Right lobe of liver (tissue), 4 donors: ENCODE data around the gene ABL1.

Experiments
- POLR2A ChIP-seq: fragments of 450-650 bp; IDR thresholded peaks from one replicate; pipeline ENCODE4 v1.6.1; 2017; ENCODE audit warnings: antibody characterized with exemption, mild to moderate bottlenecking
- TF ChIP-seq, protein P1 (sequence below), 4 donors: fragments of 200-600 bp in 3 of 4; fragments of 450-650 bp in 1 of 4; IDR thresholded peaks; one replicate each; pipeline versions ENCODE4 v1.5.1 to v1.8.0; 2016 to 2022; ENCODE audit warnings: antibody characterized with exemption in 4 of 4, mild to moderate bottlenecking in 2 of 4
- donor health status: DM: no; HTN: no; CAD: no.
- donor health status: DM: no; HTN: no; CAD: no.
- donor health status: DM: no; HTN: yes; CAD: no.

DNA sequence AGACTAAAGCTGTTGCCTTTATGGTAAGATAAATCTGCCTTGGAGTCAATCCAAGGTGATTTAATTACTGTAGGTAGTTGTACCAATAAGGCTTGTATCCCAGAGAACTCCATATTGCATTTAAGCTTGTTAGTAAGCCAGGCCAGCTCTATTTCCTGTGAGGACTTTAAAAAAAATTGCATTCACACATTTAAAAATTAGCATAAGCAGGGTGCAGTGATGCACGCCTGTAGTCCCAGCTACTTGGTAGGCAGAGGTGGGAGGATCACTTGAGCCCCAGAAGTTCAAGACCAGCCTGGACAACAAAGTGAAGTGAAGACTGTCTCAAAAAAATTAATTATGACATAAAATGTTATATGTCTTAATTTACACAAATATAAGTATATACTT is 28.7 kb upstream of the ABL1 start:
- TF ChIP-seq, protein P1, sequence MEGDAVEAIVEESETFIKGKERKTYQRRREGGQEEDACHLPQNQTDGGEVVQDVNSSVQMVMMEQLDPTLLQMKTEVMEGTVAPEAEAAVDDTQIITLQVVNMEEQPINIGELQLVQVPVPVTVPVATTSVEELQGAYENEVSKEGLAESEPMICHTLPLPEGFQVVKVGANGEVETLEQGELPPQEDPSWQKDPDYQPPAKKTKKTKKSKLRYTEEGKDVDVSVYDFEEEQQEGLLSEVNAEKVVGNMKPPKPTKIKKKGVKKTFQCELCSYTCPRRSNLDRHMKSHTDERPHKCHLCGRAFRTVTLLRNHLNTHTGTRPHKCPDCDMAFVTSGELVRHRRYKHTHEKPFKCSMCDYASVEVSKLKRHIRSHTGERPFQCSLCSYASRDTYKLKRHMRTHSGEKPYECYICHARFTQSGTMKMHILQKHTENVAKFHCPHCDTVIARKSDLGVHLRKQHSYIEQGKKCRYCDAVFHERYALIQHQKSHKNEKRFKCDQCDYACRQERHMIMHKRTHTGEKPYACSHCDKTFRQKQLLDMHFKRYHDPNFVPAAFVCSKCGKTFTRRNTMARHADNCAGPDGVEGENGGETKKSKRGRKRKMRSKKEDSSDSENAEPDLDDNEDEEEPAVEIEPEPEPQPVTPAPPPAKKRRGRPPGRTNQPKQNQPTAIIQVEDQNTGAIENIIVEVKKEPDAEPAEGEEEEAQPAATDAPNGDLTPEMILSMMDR (IDR thresholded peaks at IDR 0.05), result no peak
- TF ChIP-seq POLR2A, result no peak
